HPDE6-E6E7 (cell line): Measurements from ENCODE around the gene CELF4.

Experiments used
- DNase-seq: peaks from one replicate; pipeline ENCODE4 v3.0.0; 2011; ENCODE audit warnings: missing footprints; ENCODE audit errors: extremely low spot score

Gene CELF4

GRCh38 chr18:37285825-37286224, 279.8 kb downstream of the CELF4 start:
- no peak for DNase-seq

GRCh38 chr18:37284260-37284659, 281.3 kb downstream of the CELF4 start:
- no peak for DNase-seq

- DNase-seq, result no peak
Observed at GRCh38 chr18:37282386-37283037, 283.1 kb downstream of the CELF4 start.

GRCh38 chr18:37280701-37281393, 284.8 kb downstream of the CELF4 start:
- DNase-seq, result no peak

GRCh38 chr18:37277804-37278203, 287.8 kb downstream of the CELF4 start:
- no peak for DNase-seq

GRCh38 chr18:37276111-37276890, 289.3 kb downstream of the CELF4 start:
- no peak for DNase-seq

GRCh38 chr18:37275237-37275741, 290.3 kb downstream of the CELF4 start:
- DNase-seq, result no peak

GRCh38 chr18:37274309-37275236, 291.0 kb downstream of the CELF4 start:
- no peak for DNase-seq

- no peak for DNase-seq
Observed at GRCh38 chr18:37272841-37273240, 292.8 kb downstream of the CELF4 start.

GRCh38 chr18:37272226-37272625, 293.4 kb downstream of the CELF4 start:
- no peak for DNase-seq

GRCh38 chr18:37270666-37271052, 294.9 kb downstream of the CELF4 start:
- DNase-seq, result no peak

GRCh38 chr18:37270038-37270665, 295.4 kb downstream of the CELF4 start:
- DNase-seq, result peak; percentile 27

GRCh38 chr18:37266290-37266689, 299.3 kb downstream of the CELF4 start:
- no peak for DNase-seq

GRCh38 chr18:37265382-37265781, 300.2 kb downstream of the CELF4 start:
- no peak for DNase-seq

- no peak for DNase-seq
Observed at GRCh38 chr18:37264956-37265355, 300.6 kb downstream of the CELF4 start.

GRCh38 chr18:37261988-37262387, 303.6 kb downstream of the CELF4 start:
- DNase-seq, result no peak

GRCh38 chr18:37261246-37261840, 304.3 kb downstream of the CELF4 start:
- DNase-seq, result no peak

GRCh38 chr18:37260367-37261093, 305.1 kb downstream of the CELF4 start:
- no peak for DNase-seq

- DNase-seq, result no peak
Observed at GRCh38 chr18:37259711-37260110, 305.9 kb downstream of the CELF4 start.

- DNase-seq, result no peak
Observed at GRCh38 chr18:37258819-37259218, 306.8 kb downstream of the CELF4 start.
